ENCODE data around the gene GNB5. TPM values are rescaled to one million over a fixed set of nuclear protein-coding genes. Genes with fewer than 3 reads are reported as not detected.

GNB5 gene
- total RNA-seq, 2 donors from 2014 or later = 6.0 to 7.9 TPM

DNA sequence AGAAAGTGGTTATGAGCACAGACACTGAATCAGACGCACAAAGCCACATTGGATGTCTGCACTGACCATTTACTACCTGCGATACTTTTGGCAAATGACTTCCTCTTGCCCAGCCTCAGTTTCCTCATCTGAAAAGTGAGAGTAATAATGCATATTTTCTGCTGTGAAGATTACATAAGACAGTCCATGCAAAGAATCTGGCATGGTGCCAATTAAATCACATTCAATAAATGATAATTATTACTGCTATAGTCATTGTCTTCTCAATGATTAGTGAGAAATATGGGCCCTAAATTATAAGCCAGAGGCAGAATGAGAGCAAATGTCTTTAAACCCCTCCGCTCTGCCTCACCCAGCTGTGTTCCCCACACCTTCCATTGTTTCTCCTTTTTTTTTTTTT is 62.6 kb downstream of the GNB5 start:
- intact Hi-C loops (cut with DNase I) = no loop called here
- H3K4me3 ChIP-seq = no peak overlapping the region
- H3K9me3 ChIP-seq = no peaks in the 10 kb centered on the region
- H3K27ac ChIP-seq = no peak overlapping the region
- no peaks in the 10 kb centered on the region for H3K4me1 ChIP-seq
- no peaks in the 10 kb centered on the region for H3K27me3 ChIP-seq
- no peaks in the 10 kb centered on the region for H3K36me3 ChIP-seq
- TF ChIP-seq, protein P1, sequence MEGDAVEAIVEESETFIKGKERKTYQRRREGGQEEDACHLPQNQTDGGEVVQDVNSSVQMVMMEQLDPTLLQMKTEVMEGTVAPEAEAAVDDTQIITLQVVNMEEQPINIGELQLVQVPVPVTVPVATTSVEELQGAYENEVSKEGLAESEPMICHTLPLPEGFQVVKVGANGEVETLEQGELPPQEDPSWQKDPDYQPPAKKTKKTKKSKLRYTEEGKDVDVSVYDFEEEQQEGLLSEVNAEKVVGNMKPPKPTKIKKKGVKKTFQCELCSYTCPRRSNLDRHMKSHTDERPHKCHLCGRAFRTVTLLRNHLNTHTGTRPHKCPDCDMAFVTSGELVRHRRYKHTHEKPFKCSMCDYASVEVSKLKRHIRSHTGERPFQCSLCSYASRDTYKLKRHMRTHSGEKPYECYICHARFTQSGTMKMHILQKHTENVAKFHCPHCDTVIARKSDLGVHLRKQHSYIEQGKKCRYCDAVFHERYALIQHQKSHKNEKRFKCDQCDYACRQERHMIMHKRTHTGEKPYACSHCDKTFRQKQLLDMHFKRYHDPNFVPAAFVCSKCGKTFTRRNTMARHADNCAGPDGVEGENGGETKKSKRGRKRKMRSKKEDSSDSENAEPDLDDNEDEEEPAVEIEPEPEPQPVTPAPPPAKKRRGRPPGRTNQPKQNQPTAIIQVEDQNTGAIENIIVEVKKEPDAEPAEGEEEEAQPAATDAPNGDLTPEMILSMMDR (IDR thresholded peaks at IDR 0.05) = no peak
- no peak overlapping the region for H3K9ac ChIP-seq (ENCODE audit: low read depth in 2 of 2, low read length in 2 of 2)
- no peak for DNase-seq

DNA sequence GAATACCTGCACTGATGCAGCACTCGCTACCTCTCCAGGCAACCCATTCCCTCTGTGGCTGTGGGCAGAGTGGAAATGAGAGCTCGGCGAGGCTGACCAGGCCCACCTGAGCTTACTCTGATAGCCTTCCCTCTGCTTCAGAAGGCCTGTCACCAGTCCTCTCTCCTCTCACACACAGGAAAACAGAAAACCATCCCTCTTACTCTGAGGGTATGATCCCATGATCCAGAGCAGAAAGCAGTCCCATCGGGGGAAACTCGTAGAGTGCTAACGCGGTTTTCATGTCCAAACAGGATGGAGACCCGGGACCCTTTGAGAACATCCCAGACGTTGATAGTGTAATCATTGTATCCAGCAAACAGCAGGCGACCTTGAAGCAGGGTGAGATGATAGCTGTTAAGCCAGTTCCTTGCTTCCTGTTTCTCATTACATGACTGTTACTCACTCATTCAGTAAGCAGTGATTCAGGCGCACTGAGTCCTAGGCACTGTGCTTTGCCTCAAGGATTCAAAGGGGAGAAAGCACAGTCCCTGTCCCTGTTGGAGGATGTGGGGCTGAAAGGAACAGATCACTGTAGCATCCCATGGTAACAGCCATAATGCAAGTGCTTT is 66.8 kb downstream of the GNB5 start:
- Histone ChIP-seq H3K27me3 (no peaks in the 10 kb centered on the region), H3K27ac (no peak overlapping the region), H3K4me3 (no peak overlapping the region), H3K36me3 (no peaks in the 10 kb centered on the region), H3K9ac (ENCODE audit: low read depth in 2 of 2, low read length in 2 of 2) (no peak overlapping the region), H3K4me1 (no peaks in the 10 kb centered on the region), H3K9me3 (no peaks in the 10 kb centered on the region)
- TF ChIP-seq, protein P1 (IDR thresholded peaks at IDR 0.05) = no peak
- DNase-seq = no peak
- intact Hi-C loops (cut with DNase I) = no loop called here

DNA sequence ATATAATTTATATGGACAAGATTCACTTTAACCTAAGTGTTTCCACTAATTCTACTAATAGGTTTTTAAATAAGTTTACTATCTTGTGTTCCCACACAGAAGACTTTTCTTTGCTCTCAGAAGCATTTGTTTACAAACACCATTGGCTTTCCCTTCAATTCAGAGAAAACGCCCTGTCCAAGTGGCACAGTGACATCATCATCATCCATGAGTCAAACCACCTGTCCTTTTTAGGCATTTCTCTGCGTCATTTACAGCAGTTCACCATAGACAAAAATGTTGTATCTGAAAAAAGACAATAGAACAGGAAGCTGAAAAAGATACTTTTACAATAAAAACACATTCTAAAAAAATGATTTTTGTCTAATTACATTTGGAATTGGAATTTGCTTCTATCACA is 69.3 kb downstream of the GNB5 start:
- no peaks in the 10 kb centered on the region for H3K27me3 ChIP-seq
- no peak overlapping the region for H3K9ac ChIP-seq (ENCODE audit: low read depth in 2 of 2, low read length in 2 of 2)
- no peaks in the 10 kb centered on the region for H3K36me3 ChIP-seq
- no peaks in the 10 kb centered on the region for H3K4me1 ChIP-seq
- intact Hi-C loops (cut with DNase I) = no loop called here
- no peaks in the 10 kb centered on the region for H3K9me3 ChIP-seq
- H3K27ac ChIP-seq = no peak overlapping the region
- no peak for DNase-seq
- no peak overlapping the region for H3K4me3 ChIP-seq
- TF ChIP-seq, protein P1 (IDR thresholded peaks at IDR 0.05) = no peak

DNA sequence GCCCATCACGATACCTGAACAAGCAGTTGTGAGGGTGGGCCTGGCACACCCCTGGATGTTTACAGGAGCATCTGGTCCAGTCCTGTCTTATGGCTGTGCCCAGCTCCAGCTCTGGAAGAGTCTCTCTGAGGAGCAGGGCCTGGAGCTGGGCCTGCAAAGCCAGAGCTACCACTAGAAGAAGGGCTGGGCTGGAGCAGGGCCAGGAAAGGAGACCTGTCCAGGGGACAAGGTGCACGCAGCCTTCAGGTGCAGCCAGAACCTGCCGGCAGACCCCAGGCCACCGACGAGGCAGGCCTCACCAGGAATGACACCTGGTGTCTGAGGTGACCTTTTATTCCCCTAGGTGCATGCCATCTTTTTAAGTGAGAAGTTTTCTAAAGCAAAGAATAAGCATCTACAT is 70.2 kb downstream of the GNB5 start:
- intact Hi-C loops (cut with DNase I) = no loop called here
- no peak for DNase-seq
- Histone ChIP-seq H3K9ac (ENCODE audit: low read depth in 2 of 2, low read length in 2 of 2) (no peak overlapping the region), H3K27ac (no peak overlapping the region), H3K9me3 (no peaks in the 10 kb centered on the region), H3K4me3 (no peak overlapping the region), H3K27me3 (no peaks in the 10 kb centered on the region), H3K36me3 (no peaks in the 10 kb centered on the region), H3K4me1 (no peaks in the 10 kb centered on the region)
- TF ChIP-seq, protein P1 (IDR thresholded peaks at IDR 0.05) = no peak

DNA sequence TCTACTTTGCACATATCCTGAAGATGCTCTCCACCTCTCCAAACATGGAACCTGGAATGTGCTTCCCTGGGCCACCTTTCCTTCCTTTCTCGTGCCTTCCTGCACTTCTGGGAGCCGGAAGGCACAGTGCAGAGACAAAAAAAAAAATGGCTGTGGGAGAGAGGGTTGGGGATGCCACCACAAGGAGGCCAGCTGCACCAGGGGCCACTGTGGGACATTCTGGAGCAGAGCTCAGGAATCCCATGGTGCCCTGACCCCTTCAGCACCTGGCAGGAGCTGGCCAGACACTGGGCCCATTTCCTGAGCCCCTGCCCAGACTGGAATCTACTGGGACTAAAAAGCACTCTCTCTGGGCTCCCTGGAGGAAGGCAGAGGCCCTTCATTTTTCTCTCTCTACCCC is 70.7 kb downstream of the GNB5 start:
- no peak for DNase-seq
- Histone ChIP-seq H3K9ac (ENCODE audit: low read depth in 2 of 2, low read length in 2 of 2) (no peak overlapping the region), H3K4me1 (no peaks in the 10 kb centered on the region), H3K9me3 (no peaks in the 10 kb centered on the region), H3K27ac (no peak overlapping the region), H3K4me3 (no peak overlapping the region), H3K36me3 (no peaks in the 10 kb centered on the region), H3K27me3 (no peaks in the 10 kb centered on the region)
- intact Hi-C loops (cut with DNase I) = no loop called here
- TF ChIP-seq, protein P1 (IDR thresholded peaks at IDR 0.05) = no peak

Data from colonic mucosa (tissue), 4 donors.